ENCODE data around the gene ZCCHC3.

Gene ZCCHC3

GRCh38 chr20:305745-306144 is 8.4 kb downstream of the ZCCHC3 start:
- no peaks in the 10 kb centered on the region for H3K9me3 ChIP-seq
- TF ChIP-seq, protein P1, sequence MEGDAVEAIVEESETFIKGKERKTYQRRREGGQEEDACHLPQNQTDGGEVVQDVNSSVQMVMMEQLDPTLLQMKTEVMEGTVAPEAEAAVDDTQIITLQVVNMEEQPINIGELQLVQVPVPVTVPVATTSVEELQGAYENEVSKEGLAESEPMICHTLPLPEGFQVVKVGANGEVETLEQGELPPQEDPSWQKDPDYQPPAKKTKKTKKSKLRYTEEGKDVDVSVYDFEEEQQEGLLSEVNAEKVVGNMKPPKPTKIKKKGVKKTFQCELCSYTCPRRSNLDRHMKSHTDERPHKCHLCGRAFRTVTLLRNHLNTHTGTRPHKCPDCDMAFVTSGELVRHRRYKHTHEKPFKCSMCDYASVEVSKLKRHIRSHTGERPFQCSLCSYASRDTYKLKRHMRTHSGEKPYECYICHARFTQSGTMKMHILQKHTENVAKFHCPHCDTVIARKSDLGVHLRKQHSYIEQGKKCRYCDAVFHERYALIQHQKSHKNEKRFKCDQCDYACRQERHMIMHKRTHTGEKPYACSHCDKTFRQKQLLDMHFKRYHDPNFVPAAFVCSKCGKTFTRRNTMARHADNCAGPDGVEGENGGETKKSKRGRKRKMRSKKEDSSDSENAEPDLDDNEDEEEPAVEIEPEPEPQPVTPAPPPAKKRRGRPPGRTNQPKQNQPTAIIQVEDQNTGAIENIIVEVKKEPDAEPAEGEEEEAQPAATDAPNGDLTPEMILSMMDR (IDR thresholded peaks at IDR 0.05): no peak
- no peaks in the 10 kb centered on the region for H3K27me3 ChIP-seq
- H3K36me3 ChIP-seq: peaks cover 3% of the 10 kb centered on the region
- no peak overlapping the region for H3K4me3 ChIP-seq (ENCODE audit: low read depth in 1 of 2, low read length in 1 of 2)
- H3K27ac ChIP-seq: no peak overlapping the region
- H3K4me1 ChIP-seq (ENCODE audit: control insufficient read depth in 1 of 2, insufficient read depth in 1 of 2, low read depth in 1 of 2, low read length in 1 of 2): peaks cover 14 to 17% of the 10 kb centered on the region in 2 experiments

- peaks cover 13 to 21% of the 10 kb centered on the region in 2 experiments for H3K4me1 ChIP-seq (ENCODE audit: control insufficient read depth in 1 of 2, insufficient read depth in 1 of 2, low read depth in 1 of 2, low read length in 1 of 2)
- H3K36me3 ChIP-seq: no peaks in the 10 kb centered on the region
- H3K27ac ChIP-seq: no peak overlapping the region
- H3K4me3 ChIP-seq (ENCODE audit: low read depth in 1 of 2, low read length in 1 of 2): no peak overlapping the region
- no peaks in the 10 kb centered on the region for H3K9me3 ChIP-seq
- TF ChIP-seq, protein P1 (IDR thresholded peaks at IDR 0.05): no peak
- no peaks in the 10 kb centered on the region for H3K27me3 ChIP-seq
Observed at GRCh38 chr20:308427-309038, 11.2 kb downstream of the ZCCHC3 start.

DNA sequence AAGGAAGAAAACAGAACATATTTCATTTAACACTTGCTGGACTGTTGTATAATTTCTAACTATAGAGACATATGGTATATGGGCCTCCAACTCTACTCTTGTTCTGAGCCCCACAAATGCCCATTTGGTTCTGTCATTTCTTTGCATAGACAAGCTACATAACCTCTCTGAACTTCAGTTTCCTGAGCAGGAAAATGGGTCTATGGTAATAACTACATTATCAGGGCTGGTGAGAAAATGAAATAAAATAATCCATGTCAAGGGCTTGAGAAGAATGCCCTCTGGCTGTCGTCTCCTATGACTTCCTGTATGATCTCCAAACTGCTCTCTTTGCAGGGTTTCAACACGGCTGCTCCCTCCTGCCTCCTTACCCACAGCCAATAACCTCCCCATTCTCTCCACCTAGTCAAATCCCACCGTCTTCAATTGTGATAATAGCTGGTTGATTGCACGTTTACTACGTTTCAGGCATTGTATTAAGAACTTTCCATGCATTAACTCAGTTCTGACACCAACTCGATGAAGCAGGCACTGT is 12.0 kb downstream of the ZCCHC3 start:
- Histone ChIP-seq H3K4me3 (ENCODE audit: low read depth in 1 of 2, low read length in 1 of 2) (no peak overlapping the region), H3K27me3 (no peaks in the 10 kb centered on the region), H3K9me3 (no peaks in the 10 kb centered on the region), H3K4me1 (ENCODE audit: control insufficient read depth in 1 of 2, insufficient read depth in 1 of 2, low read depth in 1 of 2, low read length in 1 of 2) (peaks cover 13 to 21% of the 10 kb centered on the region in 2 experiments), H3K36me3 (no peaks in the 10 kb centered on the region), H3K27ac (peak overlapping the region; percentile 3)
- TF ChIP-seq, protein P1 (IDR thresholded peaks at IDR 0.05): no peak

- Histone ChIP-seq H3K36me3 (no peaks in the 10 kb centered on the region), H3K27ac (peak overlapping the region; percentile 3), H3K9me3 (no peaks in the 10 kb centered on the region), H3K27me3 (no peaks in the 10 kb centered on the region), H3K4me3 (ENCODE audit: low read depth in 1 of 2, low read length in 1 of 2) (peak overlapping the region; percentile 35 to 39), H3K4me1 (ENCODE audit: control insufficient read depth in 1 of 2, insufficient read depth in 1 of 2, low read depth in 1 of 2, low read length in 1 of 2) (peaks cover 13 to 21% of the 10 kb centered on the region in 2 experiments)
- TF ChIP-seq, protein P1 (IDR thresholded peaks at IDR 0.05): no peak
Observed at GRCh38 chr20:309841-310644, 12.7 kb downstream of the ZCCHC3 start.

DNA sequence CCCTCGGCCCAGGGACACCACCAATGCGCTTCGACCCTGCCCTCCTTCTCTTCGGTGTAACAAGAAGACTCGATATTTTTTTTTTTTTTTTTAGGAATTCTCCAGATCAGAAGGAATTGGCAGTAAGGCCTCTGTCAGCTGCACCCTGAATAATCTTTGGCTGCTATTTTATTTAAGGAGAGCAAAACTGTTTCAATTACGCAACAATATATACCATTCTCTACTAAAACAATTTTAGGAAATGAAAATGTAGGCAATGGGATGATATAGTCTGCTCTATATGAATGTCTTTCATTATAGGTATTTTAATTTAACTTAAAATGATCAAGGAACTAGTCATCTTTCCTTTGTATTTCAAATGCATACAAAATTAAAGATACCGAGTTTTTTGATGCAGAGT is 13.3 kb downstream of the ZCCHC3 start:
- no peaks in the 10 kb centered on the region for H3K27me3 ChIP-seq
- peaks cover 13 to 21% of the 10 kb centered on the region in 2 experiments for H3K4me1 ChIP-seq (ENCODE audit: control insufficient read depth in 1 of 2, insufficient read depth in 1 of 2, low read depth in 1 of 2, low read length in 1 of 2)
- no peak overlapping the region for H3K27ac ChIP-seq
- peak overlapping the region; percentile 35 to 39 for H3K4me3 ChIP-seq (ENCODE audit: low read depth in 1 of 2, low read length in 1 of 2)
- H3K36me3 ChIP-seq: no peaks in the 10 kb centered on the region
- no peaks in the 10 kb centered on the region for H3K9me3 ChIP-seq
- TF ChIP-seq, protein P1 (IDR thresholded peaks at IDR 0.05): no peak
